MM.1S (cell line): ENCODE measurements around the gene FOXK2.

Source experiments
- DNase-seq: peaks from one replicate; pipeline ENCODE4 v3.0.0-alpha.2; 2015
- H2AFZ ChIP-seq: fragments of 300-600 bp; sonication (generic); 2 replicates; pipeline ENCODE4 v1.6.0; 2016; ENCODE audit warnings: antibody characterized with exemption, low read length
- H3F3A ChIP-seq: fragments of 300-600 bp; sonication (generic); 2 replicates; pipeline ENCODE4 v1.6.1; 2016; ENCODE audit warnings: mild to moderate bottlenecking, antibody characterized with exemption, low read length, moderate library complexity, mixed read lengths; ENCODE audit not compliant: insufficient read depth
- H3K27ac ChIP-seq: fragments of 300-600 bp; sonication (generic); 2 replicates; pipeline ENCODE4 v1.5.1; 2016; ENCODE audit warnings: mild to moderate bottlenecking, low read length
- H3K27me3 ChIP-seq: fragments of 300-600 bp; sonication (generic); replicated peaks from 2 replicates; pipeline ENCODE4 v1.6.0; 2016; ENCODE audit warnings: low read length; ENCODE audit not compliant: insufficient read depth
- H3K36me3 ChIP-seq: fragments of 300-600 bp; sonication (generic); replicated peaks from 2 replicates; pipeline ENCODE4 v1.6.1; 2016; ENCODE audit warnings: mild to moderate bottlenecking, low read length, mixed read lengths; ENCODE audit not compliant: insufficient read depth
- H3K4me1 ChIP-seq: fragments of 300-600 bp; sonication (generic); 2 replicates; pipeline ENCODE4 v1.6.1; 2016; ENCODE audit warnings: low read length, mixed read lengths
- H3K4me2 ChIP-seq: fragments of 300-600 bp; sonication (generic); 2 replicates; pipeline ENCODE4 v1.6.0; 2016; ENCODE audit warnings: low read depth, low read length
- H3K4me3 ChIP-seq: fragments of 300-600 bp; sonication (generic); 2 replicates; pipeline ENCODE4 v1.5.1; 2016; ENCODE audit warnings: low read length, mixed read lengths
- H3K79me2 ChIP-seq: fragments of 300-600 bp; sonication (generic); 2 replicates; pipeline ENCODE4 v1.6.1; 2016; ENCODE audit warnings: mixed run types, low read length, mixed read lengths
- H3K9ac ChIP-seq: fragments of 300-600 bp; sonication (generic); 2 replicates; pipeline ENCODE4 v1.6.1; 2016; ENCODE audit warnings: low read length, mixed read lengths
- H3K9me2 ChIP-seq: fragments of 300-600 bp; sonication (generic); replicated peaks from 2 replicates; pipeline ENCODE4 v1.6.1; 2016; ENCODE audit warnings: mild to moderate bottlenecking, low read length, mixed read lengths; ENCODE audit not compliant: insufficient read depth
- H3K9me3 ChIP-seq: fragments of 300-600 bp; sonication (generic); replicated peaks from 2 replicates; pipeline ENCODE4 v1.6.1; 2016; ENCODE audit warnings: mild to moderate bottlenecking, low read length, mixed read lengths; ENCODE audit not compliant: insufficient read depth
- H4K20me1 ChIP-seq: fragments of 300-600 bp; sonication (generic); 2 replicates; pipeline ENCODE4 v1.6.1; 2016; ENCODE audit warnings: mild to moderate bottlenecking, low read length, moderate library complexity, mixed read lengths; ENCODE audit not compliant: insufficient read depth
- EZH2 ChIP-seq: fragments of 300-600 bp; sonication (generic); optimal IDR thresholded peaks from 2 replicates; pipeline ENCODE3; 2017; ENCODE audit warnings: low read depth, mild to moderate bottlenecking, antibody characterized with exemption, low read length, mixed read lengths
- EZH2phosphoT487 ChIP-seq: fragments of 300-600 bp; sonication (generic); IDR thresholded peaks from 2 replicates; pipeline ENCODE4 v1.6.1; 2018; ENCODE audit warnings: antibody characterized with exemption, low read length
- TF ChIP-seq, protein P1 (sequence below): fragments of 300-600 bp; sonication (generic); IDR thresholded peaks from 2 replicates; pipeline ENCODE4 v1.5.1; 2016; ENCODE audit warnings: antibody characterized with exemption, low read length, mixed read lengths

The FOXK2 gene

DNA sequence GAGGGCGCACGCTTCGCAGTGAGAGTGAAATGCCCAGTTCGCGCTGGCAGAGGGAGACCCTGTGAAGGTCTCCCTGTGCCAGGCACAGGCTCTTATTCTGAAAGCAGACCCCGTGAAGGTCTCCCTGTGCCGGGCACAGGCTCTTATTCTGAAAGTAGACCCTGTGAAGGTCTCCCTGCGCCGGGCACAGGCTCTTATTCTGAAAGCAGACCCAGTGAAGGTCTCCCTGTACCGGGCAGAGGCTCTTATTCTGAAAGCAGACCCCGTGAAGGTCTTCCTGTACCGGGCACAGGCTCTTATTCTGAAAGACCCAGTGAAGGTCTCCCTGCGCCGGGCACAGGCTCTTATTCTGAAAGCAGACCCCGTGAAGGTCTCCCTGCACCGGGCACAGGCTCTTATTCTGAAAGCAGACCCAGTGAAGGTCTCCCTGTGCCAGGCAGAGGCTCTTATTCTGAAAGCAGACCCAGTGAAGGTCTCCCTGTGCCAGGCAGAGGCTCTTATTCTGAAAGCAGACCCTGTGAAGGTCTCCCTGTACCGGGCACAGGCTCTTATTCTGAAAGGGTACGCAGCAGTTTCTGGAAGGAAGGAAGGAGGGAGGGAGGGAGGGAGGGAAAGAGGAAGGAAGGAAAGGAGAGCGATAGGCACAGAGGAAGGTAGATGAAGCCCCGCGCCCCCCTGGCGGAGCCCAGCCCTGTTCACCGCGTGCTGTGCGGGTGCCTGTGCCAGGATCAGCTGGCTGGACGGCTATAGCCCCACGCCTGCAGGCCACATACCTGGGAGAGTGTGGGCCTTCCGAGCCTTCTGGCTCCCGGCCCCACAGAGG lies 73.4 kb downstream of the FOXK2 start:
- Histone ChIP-seq H3K4me2 (peak overlapping the region; percentile 61; the same call in 1 of the 2 replicates), H3K9me2 (no peaks in the 10 kb centered on the region), H3F3A (peaks cover 26% of the 10 kb centered on the region), H3K36me3 (peaks cover 4% of the 10 kb centered on the region; the same call in 1 of the 2 replicates), H3K4me3 (peak overlapping the region; percentile 57), H3K27ac (peak overlapping the region; percentile 34; the same call in 1 of the 2 replicates), H2AFZ (no peak overlapping the region), H3K79me2 (peaks cover 38% of the 10 kb centered on the region), H3K9me3 (no peaks in the 10 kb centered on the region), H3K9ac (no peak overlapping the region), H3K4me1 (no peaks in the 10 kb centered on the region), H4K20me1 (no peaks in the 10 kb centered on the region), H3K27me3 (no peaks in the 10 kb centered on the region)
- peak; percentile 72 for DNase-seq
- TF ChIP-seq EZH2phosphoT487 (no peak), EZH2 (no peak)
- TF ChIP-seq, protein P1, sequence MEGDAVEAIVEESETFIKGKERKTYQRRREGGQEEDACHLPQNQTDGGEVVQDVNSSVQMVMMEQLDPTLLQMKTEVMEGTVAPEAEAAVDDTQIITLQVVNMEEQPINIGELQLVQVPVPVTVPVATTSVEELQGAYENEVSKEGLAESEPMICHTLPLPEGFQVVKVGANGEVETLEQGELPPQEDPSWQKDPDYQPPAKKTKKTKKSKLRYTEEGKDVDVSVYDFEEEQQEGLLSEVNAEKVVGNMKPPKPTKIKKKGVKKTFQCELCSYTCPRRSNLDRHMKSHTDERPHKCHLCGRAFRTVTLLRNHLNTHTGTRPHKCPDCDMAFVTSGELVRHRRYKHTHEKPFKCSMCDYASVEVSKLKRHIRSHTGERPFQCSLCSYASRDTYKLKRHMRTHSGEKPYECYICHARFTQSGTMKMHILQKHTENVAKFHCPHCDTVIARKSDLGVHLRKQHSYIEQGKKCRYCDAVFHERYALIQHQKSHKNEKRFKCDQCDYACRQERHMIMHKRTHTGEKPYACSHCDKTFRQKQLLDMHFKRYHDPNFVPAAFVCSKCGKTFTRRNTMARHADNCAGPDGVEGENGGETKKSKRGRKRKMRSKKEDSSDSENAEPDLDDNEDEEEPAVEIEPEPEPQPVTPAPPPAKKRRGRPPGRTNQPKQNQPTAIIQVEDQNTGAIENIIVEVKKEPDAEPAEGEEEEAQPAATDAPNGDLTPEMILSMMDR = no peak

DNA sequence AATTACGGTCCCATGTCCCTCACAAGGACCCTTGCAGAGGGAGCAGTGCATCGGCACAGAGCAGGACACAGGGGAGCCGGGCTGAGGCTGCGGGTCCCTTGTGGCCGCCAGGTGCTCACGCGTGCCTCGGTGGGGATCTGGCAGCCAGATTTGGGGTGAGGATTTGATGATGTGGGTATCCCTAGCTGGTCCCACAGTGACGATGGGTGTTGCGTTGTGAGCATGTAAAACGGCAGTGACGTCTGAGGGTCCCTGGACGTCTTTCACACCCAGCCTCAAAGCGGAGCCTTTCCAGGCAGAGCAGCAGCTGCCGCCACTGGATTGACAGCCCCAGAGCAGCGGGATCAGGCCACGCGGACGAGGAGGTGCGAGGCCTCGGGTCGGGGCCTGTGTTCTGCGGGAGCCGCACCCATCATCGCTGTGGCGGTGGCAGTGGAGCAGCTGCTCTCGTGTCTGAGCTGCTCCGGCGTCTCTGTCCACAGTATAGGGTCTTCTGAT lies 74.1 kb downstream of the FOXK2 start:
- TF ChIP-seq EZH2 = no peak
- TF ChIP-seq, protein P1 = no peak
- TF ChIP-seq EZH2phosphoT487 = no peak
- no peaks in the 10 kb centered on the region for H3K4me1 ChIP-seq
- H3K79me2 ChIP-seq = peaks cover 44% of the 10 kb centered on the region
- H3K27me3 ChIP-seq = no peaks in the 10 kb centered on the region
- peak overlapping the region; percentile 27; the same call in 1 of the 2 replicates for H3K27ac ChIP-seq
- no peaks in the 10 kb centered on the region for H4K20me1 ChIP-seq
- H3K4me2 ChIP-seq = peak overlapping the region; percentile 61; the same call in 1 of the 2 replicates
- no peak overlapping the region for H3K9ac ChIP-seq
- H3F3A ChIP-seq = peaks cover 26% of the 10 kb centered on the region
- peak overlapping the region; percentile 57 for H3K4me3 ChIP-seq
- no peak for DNase-seq
- no peaks in the 10 kb centered on the region for H3K9me3 ChIP-seq
- H3K9me2 ChIP-seq = no peaks in the 10 kb centered on the region
- H3K36me3 ChIP-seq = peaks cover 4% of the 10 kb centered on the region
- H2AFZ ChIP-seq = no peak overlapping the region

DNA sequence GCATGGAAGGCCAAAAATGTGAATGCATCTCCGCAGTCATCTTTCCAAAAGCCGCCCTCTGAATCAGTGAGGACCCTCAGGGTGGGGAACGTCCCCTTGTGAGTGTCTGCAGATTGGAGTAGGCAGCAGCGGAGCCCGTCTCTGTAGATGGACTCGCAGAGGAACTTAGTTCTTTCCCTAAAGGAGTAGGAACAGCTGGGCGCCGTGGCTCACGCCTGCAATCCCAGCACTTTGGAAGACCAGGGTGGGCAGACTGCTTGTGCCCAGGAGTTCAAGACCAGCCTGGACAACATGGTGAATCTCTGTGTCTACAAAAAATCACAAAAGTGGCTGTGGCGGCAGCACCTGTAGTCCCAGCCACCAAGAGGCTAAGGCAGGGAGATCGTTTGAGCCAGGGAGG lies 75.0 kb downstream of the FOXK2 start:
- H3K27me3 ChIP-seq = no peaks in the 10 kb centered on the region
- H3K9ac ChIP-seq = no peak overlapping the region
- no peaks in the 10 kb centered on the region for H3K9me2 ChIP-seq
- peaks cover 20% of the 10 kb centered on the region for H3F3A ChIP-seq
- DNase-seq = no peak
- H3K36me3 ChIP-seq = peaks cover 4% of the 10 kb centered on the region
- no peak overlapping the region for H3K27ac ChIP-seq
- H3K4me3 ChIP-seq = no peak overlapping the region
- H3K4me1 ChIP-seq = no peaks in the 10 kb centered on the region
- H4K20me1 ChIP-seq = no peaks in the 10 kb centered on the region
- H3K79me2 ChIP-seq = peaks cover 50% of the 10 kb centered on the region
- no peak overlapping the region for H2AFZ ChIP-seq
- no peak overlapping the region for H3K4me2 ChIP-seq
- H3K9me3 ChIP-seq = no peaks in the 10 kb centered on the region
- no peak for TF ChIP-seq EZH2
- TF ChIP-seq, protein P1 = no peak
